22Rv1 (cell line): ENCODE results near the gene ADAMTSL2.

ENCODE experiments used
- CTCF ChIP-seq: fragments of 450-650 bp; IDR thresholded peaks from 2 replicates; pipeline ENCODE4 v1.5.1; 2017; ENCODE audit warnings: mild to moderate bottlenecking
- ZFX ChIP-seq: fragments of 450-650 bp; IDR thresholded peaks from 2 replicates; pipeline ENCODE4 v1.6.1; 2017; ENCODE audit warnings: antibody characterized with exemption, borderline replicate concordance

- TF ChIP-seq CTCF: no peak
- no peak for TF ChIP-seq ZFX
These were observed 55.8 kb downstream of the ADAMTSL2 start for GRCh38 chr9:133590231-133590855.
